ENCODE results near the gene ZNF415.

DNA sequence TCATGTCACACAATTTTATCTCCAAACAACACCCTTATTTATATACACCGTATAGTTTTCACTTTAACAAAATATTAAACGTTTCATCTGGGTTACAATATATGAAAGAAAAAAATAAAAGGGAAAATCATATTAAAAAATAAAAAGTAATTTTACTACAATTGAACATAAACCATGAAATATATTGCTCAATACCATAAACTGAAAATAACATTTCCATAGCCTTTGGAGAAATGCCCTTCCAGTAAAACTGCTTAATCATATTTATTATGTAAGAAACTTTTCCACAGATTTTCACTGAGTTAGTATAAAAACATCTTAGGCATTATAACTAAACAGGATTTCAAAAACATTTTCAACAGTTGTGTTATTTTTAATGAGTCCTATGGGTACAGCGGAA, 27.6 kb upstream of the ZNF415 start:
- TF ChIP-seq POLR2A (IDR thresholded peaks at IDR 0.05) (no peak), POLR2AphosphoS5 (IDR thresholded peaks at IDR 0.05) (no peak)
